DOHH2 (cell line): ENCODE results near the gene NPIPA8.
"Not testable (repeated sequence)": the region's sequence is repeated elsewhere in the genome, so short reads cannot be mapped to it uniquely, and the experiment has no call there.

Experiments used
- CTCF ChIP-seq: fragments of 200-600 bp; sonication (generic); IDR thresholded peaks from one replicate; pipeline ENCODE4 v1.5.1; 2014; ENCODE audit warnings: antibody characterized with exemption, mild to moderate bottlenecking, low read depth, low read length; ENCODE audit not compliant: poor library complexity, severe bottlenecking
- EZH2phosphoT487 ChIP-seq: fragments of 200-600 bp; sonication (generic); IDR thresholded peaks from 2 replicates; pipeline ENCODE4 v1.6.1; 2017; ENCODE audit warnings: borderline replicate concordance, mild to moderate bottlenecking, antibody characterized with exemption, low read length, moderate library complexity, mixed read lengths

DNA sequence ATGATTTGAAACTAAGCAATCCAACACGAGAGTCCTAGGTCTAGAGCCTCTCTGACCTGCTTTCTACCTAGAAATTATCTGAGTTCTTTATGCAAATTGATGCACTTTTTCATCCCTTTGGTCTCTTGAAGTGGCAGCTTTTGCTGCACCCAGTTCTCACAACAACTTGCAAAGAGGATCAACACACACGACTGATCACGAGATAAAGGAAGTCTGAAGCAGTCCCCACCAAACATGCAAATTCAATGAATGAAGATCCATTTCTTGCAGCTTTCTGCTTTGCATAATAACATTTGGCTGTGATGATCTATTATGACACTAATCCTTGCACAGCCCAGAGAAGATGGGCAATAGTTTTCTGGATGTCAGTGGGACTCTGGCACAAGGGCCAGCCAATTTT lies 56.2 kb downstream of the NPIPA8 start:
- TF ChIP-seq CTCF, EZH2phosphoT487: not testable (repeated sequence)
